Fibroblast of lung (primary cell): ENCODE results near the gene TPD52L1. TPM values are rescaled to one million over a fixed set of nuclear protein-coding genes. Genes with fewer than 3 reads are reported as not detected.

Experiments
- DNase-seq, 2 donors: peaks; one replicate each; pipeline versions ENCODE4 v3.0.0 to v3.0.0-alpha.2; 2010; ENCODE audit warnings: low read depth in 2 of 2
- H2AFZ ChIP-seq: 2 replicates; pipeline ENCODE4 v1.5.1; 2012; ENCODE audit warnings: low read length, control low read depth, inconsistent platforms
- H3K27ac ChIP-seq: 2 replicates; pipeline ENCODE4 v1.5.1; 2011; ENCODE audit warnings: low read length, control low read depth; ENCODE audit not compliant: insufficient read depth
- H3K27me3 ChIP-seq: 2 replicates; pipeline ENCODE4 v1.5.1; 2011; ENCODE audit warnings: mild to moderate bottlenecking, low read length; ENCODE audit not compliant: control insufficient read depth, insufficient read depth
- H3K36me3 ChIP-seq: 2 replicates; pipeline ENCODE4 v1.5.1; 2011; ENCODE audit warnings: low read length; ENCODE audit not compliant: control insufficient read depth, insufficient read depth
- H3K4me1 ChIP-seq: 2 replicates; pipeline ENCODE4 v1.5.1; 2011; ENCODE audit warnings: low read length; ENCODE audit not compliant: control insufficient read depth, insufficient read depth; ENCODE audit errors: extremely low read depth
- H3K4me2 ChIP-seq: 2 replicates; pipeline ENCODE4 v1.5.1; 2011; ENCODE audit warnings: low read length, control low read depth; ENCODE audit not compliant: insufficient read depth; ENCODE audit errors: extremely low read depth
- H3K4me3 ChIP-seq, 4 experiments: fragments of 200-600 bp in 1 of 4; sonication (generic) in 1 of 4; replicated peaks in 1 of 4; 2 replicates each; pipeline ENCODE4 v1.5.1; 2011 to 2016; ENCODE audit warnings: low read length in 4 of 4, low read depth in 3 of 4, mild to moderate bottlenecking in 3 of 4, control low read depth in 2 of 4, inconsistent platforms in 1 of 4, mixed read lengths in 1 of 4; ENCODE audit not compliant: insufficient read depth in 1 of 4; ENCODE audit errors: control extremely low read depth in 1 of 4
- H3K79me2 ChIP-seq: 2 replicates; pipeline ENCODE4 v1.5.1; 2012; ENCODE audit warnings: mild to moderate bottlenecking, low read length, inconsistent platforms; ENCODE audit not compliant: control insufficient read depth, insufficient read depth
- H3K9ac ChIP-seq: 2 replicates; pipeline ENCODE4 v1.5.1; 2011; ENCODE audit warnings: mild to moderate bottlenecking, low read length, control low read depth; ENCODE audit not compliant: insufficient read depth
- H3K9me3 ChIP-seq: 2 replicates; pipeline ENCODE4 v1.5.1; 2012; ENCODE audit warnings: low read depth, low read length; ENCODE audit not compliant: control insufficient read depth, insufficient read depth
- H4K20me1 ChIP-seq: 2 replicates; pipeline ENCODE4 v1.5.1; 2011; ENCODE audit warnings: low read length; ENCODE audit not compliant: control insufficient read depth, insufficient read depth; ENCODE audit errors: extremely low read depth
- EZH2 ChIP-seq: IDR thresholded peaks from 2 replicates; pipeline ENCODE4 v1.5.1; 2012; ENCODE audit warnings: low read length, control low read depth, mild to moderate bottlenecking; ENCODE audit errors: missing control alignments
- polyA plus RNA-seq, 2 donors: library from polyadenylated mRNA; depleted of rRNA in 1 of 2; stranded (reverse) in 1 of 2; unstranded in 1 of 2; fragments of >200 nt; gene quantifications; 2 replicates each; pipeline ENCODE4 v1.2.1, GENCODE V29; 2011 to 2012; ENCODE audit warnings: missing spikeins in 1 of 2
- total RNA-seq: library from RNA; depleted of rRNA; stranded (reverse); fragments of >200 nt; gene quantifications from 2 replicates; pipeline ENCODE4 v1.2.1, GENCODE V29; 2014
- TF ChIP-seq, protein P1 (sequence below), 2 donors: IDR thresholded peaks in 1 of 2; conservative IDR thresholded peaks in 1 of 2; 1 replicate in 1 of 2; 2 replicates in 1 of 2; pipeline ENCODE4 v1.5.1; 2011 to 2012; ENCODE audit warnings: low read length in 2 of 2, control low read depth in 1 of 2, inconsistent platforms in 1 of 2, low read depth in 1 of 2, mild to moderate bottlenecking in 1 of 2

Gene TPD52L1
- total and polyA plus RNA-seq, 2 donors (not counting 1 experiment from before 2014, with no cell fraction given): 41.0 to 75.9 TPM

DNA sequence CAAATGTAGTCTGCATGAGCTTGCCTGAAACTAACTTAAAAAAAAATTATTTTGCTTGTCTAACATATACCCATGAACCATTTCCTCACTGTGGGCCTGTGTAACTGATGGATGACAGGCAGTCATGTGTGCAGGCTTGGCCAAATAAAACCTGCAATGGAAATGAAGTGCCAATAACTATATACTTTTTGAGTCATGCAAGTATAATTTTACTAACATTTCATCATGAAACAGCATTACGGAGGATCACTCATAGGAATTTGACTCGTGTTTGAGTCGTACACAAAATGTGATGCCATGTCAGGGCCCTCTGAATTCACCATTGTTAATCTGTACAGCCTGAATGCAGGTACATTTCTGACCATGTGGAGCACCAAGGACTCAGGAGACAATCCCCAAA lies 101.6 kb downstream of the TPD52L1 start:
- Histone ChIP-seq H3K9ac (no peak overlapping the region), H3K79me2 (no peaks in the 10 kb centered on the region), H3K4me1 (peaks cover 6% of the 10 kb centered on the region), H2AFZ (no peak overlapping the region), H3K27me3 (no peaks in the 10 kb centered on the region), H4K20me1 (no peaks in the 10 kb centered on the region), H3K27ac (no peak overlapping the region), H3K4me2 (no peak overlapping the region), H3K36me3 (no peaks in the 10 kb centered on the region), H3K4me3 (no peak overlapping the region), H3K9me3 (no peaks in the 10 kb centered on the region)
- DNase-seq: peak in 1 of 2 donors; percentile 46
- TF ChIP-seq, protein P1, sequence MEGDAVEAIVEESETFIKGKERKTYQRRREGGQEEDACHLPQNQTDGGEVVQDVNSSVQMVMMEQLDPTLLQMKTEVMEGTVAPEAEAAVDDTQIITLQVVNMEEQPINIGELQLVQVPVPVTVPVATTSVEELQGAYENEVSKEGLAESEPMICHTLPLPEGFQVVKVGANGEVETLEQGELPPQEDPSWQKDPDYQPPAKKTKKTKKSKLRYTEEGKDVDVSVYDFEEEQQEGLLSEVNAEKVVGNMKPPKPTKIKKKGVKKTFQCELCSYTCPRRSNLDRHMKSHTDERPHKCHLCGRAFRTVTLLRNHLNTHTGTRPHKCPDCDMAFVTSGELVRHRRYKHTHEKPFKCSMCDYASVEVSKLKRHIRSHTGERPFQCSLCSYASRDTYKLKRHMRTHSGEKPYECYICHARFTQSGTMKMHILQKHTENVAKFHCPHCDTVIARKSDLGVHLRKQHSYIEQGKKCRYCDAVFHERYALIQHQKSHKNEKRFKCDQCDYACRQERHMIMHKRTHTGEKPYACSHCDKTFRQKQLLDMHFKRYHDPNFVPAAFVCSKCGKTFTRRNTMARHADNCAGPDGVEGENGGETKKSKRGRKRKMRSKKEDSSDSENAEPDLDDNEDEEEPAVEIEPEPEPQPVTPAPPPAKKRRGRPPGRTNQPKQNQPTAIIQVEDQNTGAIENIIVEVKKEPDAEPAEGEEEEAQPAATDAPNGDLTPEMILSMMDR (conservative IDR thresholded peaks at IDR 0.05 in 1 of 2, IDR thresholded peaks at IDR 0.05 in 1 of 2; ENCODE audit: low read depth in 1 of 2, low read length in 2 of 2): no peak
- TF ChIP-seq EZH2: no peak

DNA sequence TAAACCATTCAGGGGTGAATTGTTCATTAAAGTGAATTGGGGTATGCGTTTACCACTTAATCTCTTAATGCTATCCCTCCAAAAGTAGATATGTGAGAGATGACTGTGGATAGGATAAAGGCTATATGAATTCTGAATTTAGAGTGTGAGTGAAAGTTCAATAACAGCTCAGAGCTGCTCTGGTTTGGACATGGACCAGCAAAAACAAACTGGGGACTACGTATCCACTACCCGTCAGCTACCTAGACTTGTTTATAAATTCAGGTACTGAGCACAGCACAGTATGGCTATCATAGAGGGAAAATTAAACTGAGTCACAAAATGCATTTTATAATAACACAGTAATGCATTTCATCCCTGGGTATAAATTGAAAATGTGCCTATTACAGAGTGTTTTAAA lies 103.8 kb downstream of the TPD52L1 start:
- Histone ChIP-seq H3K9me3 (no peaks in the 10 kb centered on the region), H3K36me3 (no peaks in the 10 kb centered on the region), H3K4me2 (no peak overlapping the region), H4K20me1 (no peaks in the 10 kb centered on the region), H2AFZ (no peak overlapping the region), H3K9ac (no peak overlapping the region), H3K27ac (no peak overlapping the region), H3K4me1 (peaks cover 10% of the 10 kb centered on the region), H3K27me3 (no peaks in the 10 kb centered on the region), H3K4me3 (no peak overlapping the region), H3K79me2 (no peaks in the 10 kb centered on the region)
- peak; percentile 12 to 70 for DNase-seq
- TF ChIP-seq, protein P1 (conservative IDR thresholded peaks at IDR 0.05 in 1 of 2, IDR thresholded peaks at IDR 0.05 in 1 of 2; ENCODE audit: low read depth in 1 of 2, low read length in 2 of 2): no peak
- TF ChIP-seq EZH2: no peak

DNA sequence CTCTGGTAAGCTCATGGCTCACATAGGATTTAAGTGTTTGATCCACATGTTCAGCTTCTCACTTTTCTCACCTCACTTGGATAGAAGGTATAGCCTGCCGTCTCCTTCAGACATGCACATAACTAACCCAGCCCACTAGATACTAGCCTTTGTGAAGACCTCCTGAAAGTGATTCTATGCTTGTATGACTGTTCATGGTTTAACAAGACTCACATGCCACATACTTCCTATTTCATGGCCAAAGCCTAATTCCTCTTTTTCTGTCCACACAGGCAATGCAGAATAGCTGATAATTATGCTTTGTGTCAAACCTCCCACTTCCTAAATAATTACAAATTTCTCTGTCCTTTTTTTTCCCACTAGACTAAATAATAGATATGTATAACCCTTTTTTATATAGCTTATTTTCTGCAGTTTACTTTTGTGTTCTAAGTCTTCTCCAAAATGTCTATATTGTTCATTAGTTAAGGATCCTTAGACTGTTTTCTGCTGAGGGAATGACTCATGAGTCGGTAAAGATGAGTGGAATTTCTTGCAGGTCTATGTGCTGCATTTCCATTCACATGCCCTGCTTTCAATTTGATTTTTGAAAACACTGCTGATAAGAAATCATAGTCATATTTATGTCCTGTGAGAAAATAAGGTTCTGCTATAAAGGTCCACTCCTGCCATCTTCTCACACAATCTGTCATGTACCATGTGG lies 105.2 kb downstream of the TPD52L1 start:
- Histone ChIP-seq H3K9ac (no peak overlapping the region), H3K4me1 (peaks cover 10% of the 10 kb centered on the region), H2AFZ (no peak overlapping the region), H3K9me3 (no peaks in the 10 kb centered on the region), H3K79me2 (no peaks in the 10 kb centered on the region), H3K27ac (no peak overlapping the region), H3K4me2 (no peak overlapping the region), H3K4me3 (no peak overlapping the region), H3K27me3 (no peaks in the 10 kb centered on the region), H3K36me3 (no peaks in the 10 kb centered on the region), H4K20me1 (no peaks in the 10 kb centered on the region)
- TF ChIP-seq, protein P1 (conservative IDR thresholded peaks at IDR 0.05 in 1 of 2, IDR thresholded peaks at IDR 0.05 in 1 of 2; ENCODE audit: low read depth in 1 of 2, low read length in 2 of 2): no peak
- no peak for TF ChIP-seq EZH2
- DNase-seq: peak in 1 of 2 donors; percentile 59
